B cell (primary cell): ENCODE data around the gene MSH3. TPM values are rescaled to one million over a fixed set of nuclear protein-coding genes. Genes with fewer than 3 reads are reported as not detected.
"Not testable (repeated sequence)": the region's sequence is repeated elsewhere in the genome, so short reads cannot be mapped to it uniquely, and the experiment has no call there.

ENCODE experiments used
- ATAC-seq: fragments of 200-7000 bp; cut with Tn5 transposase; one replicate; pipeline ENCODE4 v1.10.0; 2021; ENCODE audit warnings: low read depth, mild to moderate bottlenecking, moderate number of reproducible peaks, moderate library complexity
- CTCF ChIA-PET: fragments of 350-600 bp; sonication (Branson Sonifier 250); formaldehyde crosslinking; loops from one replicate; lab custom pipeline; 2021; ENCODE audit warnings: antibody characterized with exemption, inconsistent platforms; lab: Charles Lee
- POLR2A ChIA-PET: fragments of 350-600 bp; sonication (Branson Sonifier 250); formaldehyde crosslinking; loops from one replicate; lab custom pipeline; 2021; ENCODE audit warnings: antibody characterized with exemption; lab: Charles Lee
- DNase-seq: peaks from one replicate; pipeline ENCODE4 v3.0.0; 2013
- H2AFZ ChIP-seq: 2 replicates; pipeline ENCODE4 v1.6.1; 2012; ENCODE audit warnings: mild to moderate bottlenecking, low read depth, low read length; ENCODE audit not compliant: insufficient read depth, poor library complexity, severe bottlenecking
- H3K27ac ChIP-seq, 2 donors: 1 replicate in 1 of 2; 2 replicates in 1 of 2; pipeline ENCODE4 v1.5.1; 2012 to 2013; ENCODE audit warnings: low read length in 2 of 2, mild to moderate bottlenecking in 2 of 2, moderate library complexity in 1 of 2
- H3K27me3 ChIP-seq, 4 experiments: fragments of 200-600 bp in 1 of 4; sonication (generic) in 1 of 4; replicated peaks in 1 of 4; 1 replicate in 2 of 4; 2 replicates in 2 of 4; pipeline versions ENCODE4 v1.6.1 to v1.7.0; 2013 to 2016; ENCODE audit warnings: low read length in 3 of 4, mild to moderate bottlenecking in 2 of 4, mixed read lengths in 1 of 4, moderate library complexity in 1 of 4; ENCODE audit not compliant: insufficient read depth in 4 of 4, control insufficient read depth in 3 of 4; ENCODE audit errors: control extremely low read depth in 1 of 4
- H3K36me3 ChIP-seq, 2 experiments: replicated peaks in 1 of 2; 1 replicate in 1 of 2; 2 replicates in 1 of 2; pipeline versions ENCODE4 v1.6.1 to v1.7.1; 2013; ENCODE audit warnings: low read length in 1 of 2; ENCODE audit not compliant: insufficient read depth in 2 of 2, control insufficient read depth in 1 of 2; ENCODE audit errors: control extremely low read depth in 1 of 2, extremely low read depth in 1 of 2
- H3K4me1 ChIP-seq, 2 donors: fragments of 200-600 bp in 1 of 2; sonication (generic) in 1 of 2; 1 replicate in 1 of 2; 2 replicates in 1 of 2; pipeline versions ENCODE4 v1.5.1 to v1.6.1; 2013 to 2017; ENCODE audit warnings: low read length in 2 of 2; ENCODE audit not compliant: control insufficient read depth in 2 of 2, insufficient read depth in 2 of 2
- H3K4me2 ChIP-seq: replicated peaks from 2 replicates; pipeline ENCODE3; 2012; ENCODE audit warnings: mild to moderate bottlenecking, low read depth, low read length; ENCODE audit not compliant: poor library complexity, severe bottlenecking
- H3K4me3 ChIP-seq, 5 experiments: fragments of 200-600 bp in 1 of 5; sonication (generic) in 1 of 5; 1 replicate in 3 of 5; 2 replicates in 2 of 5; pipeline versions ENCODE4 v1.5.1 to v1.7.0; 2011 to 2016; ENCODE audit warnings: low read length in 4 of 5, mild to moderate bottlenecking in 4 of 5, low read depth in 2 of 5, control low read depth in 1 of 5, moderate library complexity in 1 of 5; ENCODE audit not compliant: insufficient read depth in 1 of 5; ENCODE audit errors: control extremely low read depth in 1 of 5, extremely low read depth in 1 of 5
- H3K79me2 ChIP-seq: fragments of 200-600 bp; sonication (generic); one replicate; pipeline ENCODE4 v1.6.0; 2016; ENCODE audit warnings: low read length; ENCODE audit not compliant: control insufficient read depth, insufficient read depth
- H3K9ac ChIP-seq: fragments of 200-600 bp; sonication (generic); 2 replicates; pipeline ENCODE4 v1.6.1; 2017; ENCODE audit warnings: mild to moderate bottlenecking, low read length, moderate library complexity
- H3K9me3 ChIP-seq, 3 donors: one replicate each; pipeline versions ENCODE4 v1.6.1 to v1.7.1; 2013; ENCODE audit warnings: low read length in 2 of 3; ENCODE audit not compliant: control insufficient read depth in 2 of 3, insufficient read depth in 1 of 3; ENCODE audit errors: control extremely low read depth in 1 of 3
- H4K20me1 ChIP-seq: 2 replicates; pipeline ENCODE4 v1.6.0; 2012; ENCODE audit warnings: mild to moderate bottlenecking, low read length; ENCODE audit not compliant: insufficient read depth, control insufficient read depth, poor library complexity, severe bottlenecking
- H3K27ac Mint-ChIP-seq: one replicate; pipeline ENCODE4 v1.8.0; 2021; ENCODE audit warnings: mixed read lengths
- H3K27me3 Mint-ChIP-seq: one replicate; pipeline ENCODE4 v1.8.0; 2021; ENCODE audit warnings: mixed read lengths
- H3K4me1 Mint-ChIP-seq: one replicate; pipeline ENCODE4 v1.8.0; 2021; ENCODE audit warnings: mixed read lengths
- H3K4me3 Mint-ChIP-seq: one replicate; pipeline ENCODE4 v1.8.0; 2021; ENCODE audit warnings: mixed read lengths
- H3K9me3 Mint-ChIP-seq: one replicate; pipeline ENCODE4 v1.8.0; 2022; ENCODE audit warnings: mixed read lengths; ENCODE audit not compliant: insufficient read depth
- CTCF ChIP-seq: fragments of 200-600 bp; IDR thresholded peaks from one replicate; pipeline ENCODE4 v1.8.0; 2022; ENCODE audit warnings: antibody characterized with exemption, mild to moderate bottlenecking
- EZH2 ChIP-seq: IDR thresholded peaks from 2 replicates; pipeline ENCODE4 v1.6.1; 2012; ENCODE audit warnings: borderline replicate concordance, low read depth, mild to moderate bottlenecking, moderate library complexity, low read length; ENCODE audit not compliant: insufficient read depth, poor library complexity, severe bottlenecking
- WGBS: methylation state at CpG from one replicate; pipeline ENCODE4 v1.1.5; 2013; ENCODE audit warnings: missing lambda C conversion rate; ENCODE audit not compliant: insufficient coverage; 5-methylcytosine and 5-hydroxymethylcytosine counted together
- intact Hi-C: fragments of 100-400 bp; cut with micrococcal nuclease; formaldehyde crosslinking; loops from one replicate; pipeline ENCODE4 v1.10.0; 2022
- polyA plus RNA-seq: library from polyadenylated mRNA; depleted of rRNA; stranded (reverse); fragments of >200 nt; gene quantifications from 2 replicates; pipeline ENCODE4 v1.2.3, GENCODE V29; 2012
- total RNA-seq, 2 donors: library from RNA; stranded (reverse); fragments of 120-200 nt in 1 of 2; gene quantifications; 1 replicate in 1 of 2; 2 replicates in 1 of 2; pipeline versions ENCODE4 v1.2.3 to v1.2.4, GENCODE V29; 2013 to 2022

The MSH3 gene
- total and polyA plus RNA-seq, 2 donors (not counting 1 experiment from before 2014, with no cell fraction given), result 3.5 to 26.3 TPM

- no peaks in the 10 kb centered on the region for H3K27me3 ChIP-seq
- H3K27me3 Mint-ChIP-seq, result no peaks in the 10 kb centered on the region
- H2AFZ ChIP-seq, result no peak overlapping the region
- H4K20me1 ChIP-seq, result no peaks in the 10 kb centered on the region
- no peaks in the 10 kb centered on the region for H3K9me3 ChIP-seq
- DNase-seq, result no peak
- H3K4me1 ChIP-seq, result no peaks in the 10 kb centered on the region
- ATAC-seq, result no peak
- 100% methylated on average over 1 of the region's 4 CpGs for WGBS
- POLR2A ChIA-PET, result no interaction called here
- peaks cover 0 to 2% of the 10 kb centered on the region in 2 experiments for H3K36me3 ChIP-seq
- H3K79me2 ChIP-seq, result no peaks in the 10 kb centered on the region
- H3K9ac ChIP-seq, result no peak overlapping the region
- intact Hi-C loops, result no loop called here
- no peak overlapping the region for H3K27ac Mint-ChIP-seq
- H3K4me2 ChIP-seq, result no peak overlapping the region
- H3K4me1 Mint-ChIP-seq, result no peaks in the 10 kb centered on the region
- H3K4me3 Mint-ChIP-seq, result no peak overlapping the region
- H3K4me3 ChIP-seq, result no peak overlapping the region
- CTCF ChIA-PET, result no interaction called here
- no peak for TF ChIP-seq EZH2
- no peak for TF ChIP-seq CTCF
- H3K9me3 Mint-ChIP-seq, result no peaks in the 10 kb centered on the region
- no peak overlapping the region for H3K27ac ChIP-seq
These were observed 180.7 kb downstream of the MSH3 start for GRCh38 chr5:80835128-80835527.

GRCh38 chr5:80837679-80838078 is 183.2 kb downstream of the MSH3 start:
- H3K27me3 ChIP-seq, result no peaks in the 10 kb centered on the region
- POLR2A ChIA-PET, result no interaction called here
- H3K4me2 ChIP-seq, result no peak overlapping the region
- no peaks in the 10 kb centered on the region for H3K9me3 ChIP-seq
- no peaks in the 10 kb centered on the region for H3K27me3 Mint-ChIP-seq
- no peak overlapping the region for H3K4me3 Mint-ChIP-seq
- no peak overlapping the region for H2AFZ ChIP-seq
- H3K4me3 ChIP-seq, result no peak overlapping the region
- H3K79me2 ChIP-seq, result no peaks in the 10 kb centered on the region
- H3K36me3 ChIP-seq, result peaks cover 0 to 2% of the 10 kb centered on the region in 2 experiments
- intact Hi-C loops, result no loop called here
- CTCF ChIA-PET, result no interaction called here
- H3K4me1 Mint-ChIP-seq, result peaks cover 10% of the 10 kb centered on the region
- H3K27ac Mint-ChIP-seq, result no peak overlapping the region
- no peaks in the 10 kb centered on the region for H3K4me1 ChIP-seq
- no peaks in the 10 kb centered on the region for H3K9me3 Mint-ChIP-seq
- no peak for DNase-seq
- no peak overlapping the region for H3K27ac ChIP-seq
- TF ChIP-seq CTCF, result no peak
- TF ChIP-seq EZH2, result no peak
- H4K20me1 ChIP-seq, result no peaks in the 10 kb centered on the region
- H3K9ac ChIP-seq, result no peak overlapping the region
- ATAC-seq, result no peak

- H3K79me2 ChIP-seq, H3K9me3 ChIP-seq, H3K4me1 ChIP-seq, H3K4me3 ChIP-seq, H3K9ac ChIP-seq, H3K4me3 Mint-ChIP-seq, ATAC-seq, H3K27me3 ChIP-seq, H3K9me3 Mint-ChIP-seq, intact Hi-C loops, H2AFZ ChIP-seq, H3K27ac ChIP-seq, DNase-seq, H4K20me1 ChIP-seq, POLR2A ChIA-PET, H3K27ac Mint-ChIP-seq, H3K4me2 ChIP-seq, CTCF ChIA-PET, H3K36me3 ChIP-seq, H3K27me3 Mint-ChIP-seq: not testable (repeated sequence)
- no CpG with 5 or more reads among the region's 6 CpGs for WGBS
- H3K4me1 Mint-ChIP-seq, result peaks cover 12% of the 10 kb centered on the region
These were observed 186.8 kb downstream of the MSH3 start for GRCh38 chr5:80841026-80841797.
